ENCODE measurements around the gene ADH7. TPM values are rescaled to one million over a fixed set of nuclear protein-coding genes. Genes with fewer than 3 reads are reported as not detected.

Gene ADH7
- total and polyA plus RNA-seq, 2 of the 4 experiments (the other 2 are of a cell fraction): not detected

DNA sequence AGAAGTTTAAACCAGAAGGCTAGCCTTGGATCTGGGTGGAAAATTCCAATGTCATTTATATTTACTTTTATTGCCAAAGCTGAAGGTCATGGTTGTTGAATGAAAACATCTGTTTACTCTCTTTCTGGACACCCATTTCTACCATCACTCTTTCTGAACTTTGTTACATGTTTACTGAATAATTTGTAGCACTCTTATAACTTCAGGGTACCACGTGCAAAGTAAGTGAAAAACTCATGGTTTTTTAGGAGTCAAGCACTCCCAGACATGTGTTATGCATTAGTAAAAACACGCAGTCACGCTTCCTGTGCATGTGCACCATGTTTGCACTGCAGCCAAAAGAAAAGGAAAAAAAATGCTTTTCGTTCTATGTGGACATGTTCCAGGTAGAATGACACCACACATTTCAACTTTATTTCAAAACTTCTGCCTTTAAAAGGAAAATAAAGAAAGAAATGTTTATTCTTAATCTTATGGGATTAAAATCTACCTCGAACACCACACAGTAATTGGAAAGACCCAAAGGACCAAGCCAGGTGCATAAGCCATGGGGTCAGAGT, 51.2 kb downstream of the ADH7 start:
- Histone ChIP-seq H3K9ac (ENCODE audit: low read depth, low read length) (no peak overlapping the region), H3K4me1 (ENCODE audit: control insufficient read depth, insufficient read depth, low read length) (peaks cover 13% of the 10 kb centered on the region), H3K27ac (ENCODE audit: insufficient read depth, low read length) (peak overlapping the region; percentile 95; the same call in 1 of the 2 replicates), H3K36me3 (ENCODE audit: control insufficient read depth, insufficient read depth, low read length) (no peaks in the 10 kb centered on the region), H4K5ac (ENCODE audit: low read depth, low read length) (peak overlapping the region; percentile 89), H3K4me2 (ENCODE audit: low read depth, low read length) (no peak overlapping the region), H3K56ac (ENCODE audit: extremely low read depth, insufficient read depth, low read length) (peak overlapping the region; percentile 85; the same call in 1 of the 2 replicates), H3K9me1 (ENCODE audit: insufficient read depth, low read length) (peaks cover 9% of the 10 kb centered on the region), H2AFZ (replicated peaks; ENCODE audit: low read length, poor library complexity) (no peak overlapping the region), H4K20me1 (ENCODE audit: insufficient read depth, low read length) (no peaks in the 10 kb centered on the region), H4K8ac (ENCODE audit: low read depth in 2 of 2, low read length in 2 of 2) (peak overlapping the region; percentile 57 to 94), H2BK5ac (ENCODE audit: low read depth, low read length, poor library complexity, severe bottlenecking) (peak overlapping the region; percentile 98), H3K9me3 (ENCODE audit: control insufficient read depth, insufficient read depth, low read length) (peaks cover 2% of the 10 kb centered on the region; the same call in 1 of the 2 replicates), H3K27me3 (ENCODE audit: control insufficient read depth, insufficient read depth, low read length) (no peaks in the 10 kb centered on the region), H4K91ac (ENCODE audit: insufficient read depth, low read depth, low read length) (peak overlapping the region; percentile 82), H3K4ac (ENCODE audit: low read depth, low read length) (peak overlapping the region; percentile 99; the same call in 1 of the 2 replicates), H2AK5ac (ENCODE audit: low read depth, low read length) (0 out of 2 replicates have a peak overlapping the region, but pooled peaks have one; percentile 54), H3K14ac (replicated peaks; ENCODE audit: low read depth, low read length) (peak overlapping the region; percentile 70; the same call in 1 of the 2 replicates), H2BK120ac (ENCODE audit: low read depth, low read length) (peak overlapping the region; percentile 99), H2BK20ac (ENCODE audit: low read depth, low read length) (peak overlapping the region; percentile 78; the same call in 1 of the 2 replicates), H3K18ac (ENCODE audit: low read depth, low read length) (peak overlapping the region; percentile 98), H2AK9ac (replicated peaks; ENCODE audit: low read depth, low read length, poor library complexity) (no peak overlapping the region), H3K79me1 (ENCODE audit: low read depth in 1 of 2, low read length in 2 of 2) (no peaks in the 10 kb centered on the region), H2BK15ac (ENCODE audit: low read depth, low read length) (peak overlapping the region; percentile 71; the same call in 2 of the 3 replicates), H3K4me3 (ENCODE audit: insufficient read depth, low read depth, low read length) (no peak overlapping the region), H3K23ac (ENCODE audit: low read depth, low read length) (peak overlapping the region; percentile 91; the same call in 1 of the 2 replicates)
- no TSS peak for BruUV-seq (replicated peaks)
- peak; percentile 60 for ATAC-seq (ENCODE audit: low read depth)
- dilution Hi-C loops (cut with HindIII; ENCODE audit: low sequenced_read_pairs, unreplicated experiment): no loop called here
- ChIA-PET CTCF (interaction anchor here (0.8 kb wide), 1 partner anchor 733 kb away, joined by 3 read pairs; no protein-coding TSS in a partner anchor), POLR2A (ENCODE audit: unreplicated experiment) (no interaction called here)
- peak; percentile 97 for DNase-seq
- intact Hi-C loops (cut with micrococcal nuclease): loop anchor here (2.0 to 5.0 kb wide), 2 partner anchors 21 to 57 kb away; no protein-coding TSS in a partner anchor
- no CpG with 5 or more reads among the region's 5 CpGs for WGBS, 2 experiments (ENCODE audit: extremely low coverage in 2 of 2, insufficient read length in 1 of 2)
- in situ Hi-C loops (cut with MboI; ENCODE audit: low sequenced_read_pairs): no loop called here
- TF ChIP-seq POLR2A (IDR thresholded peaks at IDR 0.05; ENCODE audit: low read depth, low read length): no peak
- no peak for TF ChIP-seq RAD21 (IDR thresholded peaks at IDR 0.05; ENCODE audit: low read length)
- TF ChIP-seq RCOR1 (IDR thresholded peaks at IDR 0.05; ENCODE audit: insufficient replicate concordance, low read length): no peak
- peak; percentile 91 for TF ChIP-seq BHLHE40 (IDR thresholded peaks at IDR 0.05; ENCODE audit: low read depth, low read length)
- no peak for TF ChIP-seq SMC3 (IDR thresholded peaks at IDR 0.05; ENCODE audit: low read depth, low read length)
- TF ChIP-seq RFX5 (IDR thresholded peaks at IDR 0.05; ENCODE audit: low read depth, low read length): no peak
- TF ChIP-seq, protein P1, sequence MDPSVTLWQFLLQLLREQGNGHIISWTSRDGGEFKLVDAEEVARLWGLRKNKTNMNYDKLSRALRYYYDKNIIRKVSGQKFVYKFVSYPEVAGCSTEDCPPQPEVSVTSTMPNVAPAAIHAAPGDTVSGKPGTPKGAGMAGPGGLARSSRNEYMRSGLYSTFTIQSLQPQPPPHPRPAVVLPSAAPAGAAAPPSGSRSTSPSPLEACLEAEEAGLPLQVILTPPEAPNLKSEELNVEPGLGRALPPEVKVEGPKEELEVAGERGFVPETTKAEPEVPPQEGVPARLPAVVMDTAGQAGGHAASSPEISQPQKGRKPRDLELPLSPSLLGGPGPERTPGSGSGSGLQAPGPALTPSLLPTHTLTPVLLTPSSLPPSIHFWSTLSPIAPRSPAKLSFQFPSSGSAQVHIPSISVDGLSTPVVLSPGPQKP (IDR thresholded peaks at IDR 0.05; ENCODE audit: borderline replicate concordance, low read depth, low read length): no peak
- TF ChIP-seq CEBPB (IDR thresholded peaks at IDR 0.05; ENCODE audit: low read depth, low read length): 0 out of 2 replicates have a peak, but pooled peaks have one; percentile 9
- TF ChIP-seq, protein P2, sequence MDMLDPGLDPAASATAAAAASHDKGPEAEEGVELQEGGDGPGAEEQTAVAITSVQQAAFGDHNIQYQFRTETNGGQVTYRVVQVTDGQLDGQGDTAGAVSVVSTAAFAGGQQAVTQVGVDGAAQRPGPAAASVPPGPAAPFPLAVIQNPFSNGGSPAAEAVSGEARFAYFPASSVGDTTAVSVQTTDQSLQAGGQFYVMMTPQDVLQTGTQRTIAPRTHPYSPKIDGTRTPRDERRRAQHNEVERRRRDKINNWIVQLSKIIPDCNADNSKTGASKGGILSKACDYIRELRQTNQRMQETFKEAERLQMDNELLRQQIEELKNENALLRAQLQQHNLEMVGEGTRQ (IDR thresholded peaks at IDR 0.05; ENCODE audit: low read depth, low read length): no peak
- TF ChIP-seq FOS (IDR thresholded peaks at IDR 0.05; ENCODE audit: low read depth, low read length): peak; percentile 6; the same call in 1 of the 2 replicates
- TF ChIP-seq MAZ (IDR thresholded peaks at IDR 0.05; ENCODE audit: borderline replicate concordance, low read depth, low read length): no peak
- TF ChIP-seq MXI1 (IDR thresholded peaks at IDR 0.05; ENCODE audit: borderline replicate concordance, low read depth, low read length): peak; percentile 70
- TF ChIP-seq, protein P3, sequence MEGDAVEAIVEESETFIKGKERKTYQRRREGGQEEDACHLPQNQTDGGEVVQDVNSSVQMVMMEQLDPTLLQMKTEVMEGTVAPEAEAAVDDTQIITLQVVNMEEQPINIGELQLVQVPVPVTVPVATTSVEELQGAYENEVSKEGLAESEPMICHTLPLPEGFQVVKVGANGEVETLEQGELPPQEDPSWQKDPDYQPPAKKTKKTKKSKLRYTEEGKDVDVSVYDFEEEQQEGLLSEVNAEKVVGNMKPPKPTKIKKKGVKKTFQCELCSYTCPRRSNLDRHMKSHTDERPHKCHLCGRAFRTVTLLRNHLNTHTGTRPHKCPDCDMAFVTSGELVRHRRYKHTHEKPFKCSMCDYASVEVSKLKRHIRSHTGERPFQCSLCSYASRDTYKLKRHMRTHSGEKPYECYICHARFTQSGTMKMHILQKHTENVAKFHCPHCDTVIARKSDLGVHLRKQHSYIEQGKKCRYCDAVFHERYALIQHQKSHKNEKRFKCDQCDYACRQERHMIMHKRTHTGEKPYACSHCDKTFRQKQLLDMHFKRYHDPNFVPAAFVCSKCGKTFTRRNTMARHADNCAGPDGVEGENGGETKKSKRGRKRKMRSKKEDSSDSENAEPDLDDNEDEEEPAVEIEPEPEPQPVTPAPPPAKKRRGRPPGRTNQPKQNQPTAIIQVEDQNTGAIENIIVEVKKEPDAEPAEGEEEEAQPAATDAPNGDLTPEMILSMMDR (conservative IDR thresholded peaks at IDR 0.05; ENCODE audit: low read depth, low read length): no peak
- TF ChIP-seq NFE2L2 (IDR thresholded peaks at IDR 0.05; ENCODE audit: low read depth, low read length): peak; percentile 96
- no peak for TF ChIP-seq CHD1 (IDR thresholded peaks at IDR 0.05; ENCODE audit: low read depth, low read length)
